Fibroblast of peridontal ligament (primary cell): ENCODE results near the gene MAGI2.
"Not testable (repeated sequence)": the region's sequence is repeated elsewhere in the genome, so short reads cannot be mapped to it uniquely, and the experiment has no call there.

ENCODE experiments used
- DNase-seq: peaks from one replicate; pipeline ENCODE4 v3.0.0-alpha.2; 2010; ENCODE audit errors: extremely low read depth

MAGI2 gene

DNA sequence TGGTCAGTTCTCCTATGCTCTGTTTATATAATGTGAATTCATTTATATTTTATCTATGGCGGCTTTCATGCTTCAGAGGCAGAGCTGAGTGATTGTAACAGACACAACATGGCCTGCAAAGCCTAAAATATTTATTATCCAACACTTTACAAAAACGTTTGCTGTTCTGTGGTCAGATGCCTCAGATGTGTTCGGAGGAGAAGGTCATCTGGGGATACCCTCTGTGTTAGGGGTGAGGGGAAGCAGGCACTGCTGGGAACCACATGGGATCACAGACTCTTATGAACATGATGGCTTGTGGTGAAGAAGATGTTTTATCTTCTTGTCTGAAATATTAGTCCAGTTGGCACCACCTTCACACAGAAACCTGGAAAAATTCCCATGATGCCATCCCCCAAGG is 1451.4 kb downstream of the MAGI2 start:
- no peak for DNase-seq

DNA sequence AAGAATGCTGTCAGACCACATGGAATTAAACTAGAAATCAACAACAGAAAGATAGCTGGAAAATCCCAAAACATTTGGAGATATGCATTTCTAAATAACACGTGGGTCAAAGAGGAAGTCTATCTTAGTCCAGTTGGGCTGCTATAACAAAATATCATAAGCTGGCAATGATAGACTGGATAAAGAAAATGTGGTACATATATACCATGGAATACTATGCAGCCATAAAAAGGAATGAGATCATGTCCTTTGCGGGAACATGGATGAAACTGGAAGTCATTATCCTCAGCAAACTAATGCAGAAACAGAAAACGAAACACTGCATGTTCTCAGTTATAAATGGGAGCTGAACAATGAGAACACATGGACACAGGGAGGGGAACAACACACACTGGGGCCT is 1454.3 kb downstream of the MAGI2 start:
- not testable (repeated sequence) for DNase-seq

DNA sequence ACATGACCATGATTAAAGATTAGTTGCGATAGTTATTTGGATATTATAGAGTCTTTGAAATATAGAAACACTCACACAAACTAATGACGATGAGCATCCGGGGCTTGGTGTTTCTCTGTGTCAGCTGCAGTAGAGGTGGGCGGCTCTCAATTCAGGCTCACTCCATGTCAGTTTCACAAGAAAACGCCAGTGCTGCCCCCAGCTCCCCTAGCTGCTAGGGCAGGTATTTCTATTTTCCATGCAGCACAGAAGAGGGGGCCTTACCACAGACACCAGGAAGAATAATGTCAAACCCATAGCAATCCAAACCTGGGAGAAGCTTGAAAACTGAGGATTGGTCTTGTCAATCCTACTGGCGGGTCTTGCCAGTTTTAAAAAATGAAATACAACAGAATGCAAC is 1457.8 kb downstream of the MAGI2 start:
- DNase-seq, result peak; percentile 6

- DNase-seq, result no peak
Measured at GRCh38 chr7:77993838-77994237, 1459.6 kb downstream of the MAGI2 start.

- DNase-seq, result no peak
Measured at GRCh38 chr7:77991656-77992055, 1461.8 kb downstream of the MAGI2 start.

DNA sequence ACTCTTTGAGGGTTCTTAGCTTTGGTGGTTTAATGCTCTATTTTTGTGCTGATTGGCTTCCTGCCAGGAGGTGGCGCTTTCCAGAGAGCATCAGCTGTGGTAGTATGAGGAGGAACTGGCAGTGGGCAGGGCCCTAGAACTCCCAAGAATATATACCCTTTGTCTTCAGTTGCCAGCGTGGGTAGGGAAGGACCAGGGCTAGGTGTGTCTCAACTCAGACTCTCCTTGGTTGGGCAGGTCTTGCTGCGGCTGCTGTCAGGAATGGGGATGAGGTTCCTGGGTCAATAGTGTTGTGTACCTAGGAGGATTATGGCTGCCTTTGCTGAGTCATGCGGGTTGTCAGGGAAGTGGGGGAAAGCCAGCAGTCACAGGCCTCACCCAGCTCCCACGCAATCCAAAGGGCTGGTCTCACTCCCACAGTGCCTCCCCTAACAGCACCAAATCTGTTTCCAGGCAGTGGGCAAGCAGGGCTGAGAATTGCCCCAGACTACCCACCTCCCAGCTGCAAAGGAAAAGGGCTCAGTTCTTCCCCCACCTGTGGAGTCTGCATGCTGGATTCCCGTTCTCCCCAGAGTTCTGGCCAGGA is 1463.4 kb downstream of the MAGI2 start:
- peak; percentile 5 for DNase-seq

- DNase-seq, result peak; percentile 54
Measured at GRCh38 chr7:77985974-77986339, 1467.5 kb downstream of the MAGI2 start.

DNA sequence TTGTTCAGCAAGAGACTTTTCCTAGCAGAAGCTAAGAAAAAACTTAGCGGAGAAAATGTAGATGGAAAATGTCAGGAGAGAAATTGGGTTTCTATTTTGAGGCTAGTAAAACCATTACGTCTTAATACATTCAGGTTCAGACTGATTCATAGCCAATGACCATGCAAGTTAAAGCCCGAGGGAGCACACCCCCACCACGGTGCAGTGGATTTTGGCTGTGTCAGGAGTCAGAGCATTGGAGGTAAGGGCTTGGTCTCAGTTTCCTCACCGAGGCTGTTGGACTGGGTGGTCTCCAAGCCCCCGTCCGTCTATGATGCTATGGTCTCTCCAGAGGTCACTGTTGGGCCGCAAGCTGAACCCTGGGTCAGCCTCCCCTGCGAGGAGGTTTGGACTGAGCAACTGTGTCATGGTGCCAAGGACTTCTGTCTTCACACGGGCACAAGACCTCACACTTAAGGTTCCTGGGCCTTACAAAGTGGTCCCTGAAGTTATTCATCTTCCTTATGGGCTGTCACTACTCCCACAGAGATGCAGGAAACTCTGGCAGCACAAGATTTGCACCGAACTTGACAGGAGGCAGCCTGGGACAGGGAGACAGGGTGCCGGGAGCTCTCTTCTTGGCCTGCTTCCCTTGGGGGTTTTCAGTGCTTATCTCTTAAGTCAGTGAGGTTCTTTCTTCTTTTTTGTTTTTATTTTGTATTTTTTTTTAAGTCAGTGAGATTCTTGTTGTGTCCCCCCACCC is 1468.1 kb downstream of the MAGI2 start:
- no peak for DNase-seq

GRCh38 chr7:77983973-77984372 is 1469.5 kb downstream of the MAGI2 start:
- no peak for DNase-seq

DNA sequence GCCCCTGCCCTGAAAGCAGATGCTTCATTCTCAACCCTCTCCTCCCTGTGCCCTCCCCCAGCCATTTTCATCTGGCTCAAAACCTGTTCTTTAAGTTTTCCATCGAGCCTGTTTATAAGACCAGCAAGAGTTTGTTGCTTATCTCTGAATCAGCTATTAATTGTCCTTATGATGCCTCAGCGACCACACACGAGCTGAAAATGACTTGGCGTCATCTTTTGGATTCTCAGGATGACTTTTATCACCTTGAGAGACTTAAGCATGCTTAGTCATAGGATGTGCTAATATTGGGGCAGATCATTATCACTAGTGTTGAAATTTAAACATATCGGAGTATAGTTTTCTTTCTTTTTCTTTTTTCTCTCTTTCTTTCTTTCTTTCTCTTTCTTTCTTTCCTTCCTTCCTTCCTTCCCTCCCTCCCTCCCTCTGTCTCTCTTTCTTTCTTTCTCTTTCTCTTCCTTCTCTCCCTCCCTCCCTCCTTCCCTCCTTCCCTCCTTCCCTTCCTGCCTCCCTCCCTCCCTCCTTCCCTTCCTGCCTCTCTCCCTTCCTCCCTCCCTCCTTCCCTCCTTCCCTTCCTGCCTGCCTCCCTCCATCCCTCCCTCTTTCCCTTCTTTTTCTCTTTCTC is 1470.4 kb downstream of the MAGI2 start:
- no peak for DNase-seq

GRCh38 chr7:77980087-77980713 is 1473.3 kb downstream of the MAGI2 start:
- peak; percentile 18 for DNase-seq

- DNase-seq, result no peak
Measured at GRCh38 chr7:77979219-77979618, 1474.2 kb downstream of the MAGI2 start.

- no peak for DNase-seq
Measured at GRCh38 chr7:77975672-77976480, 1477.6 kb downstream of the MAGI2 start.

DNA sequence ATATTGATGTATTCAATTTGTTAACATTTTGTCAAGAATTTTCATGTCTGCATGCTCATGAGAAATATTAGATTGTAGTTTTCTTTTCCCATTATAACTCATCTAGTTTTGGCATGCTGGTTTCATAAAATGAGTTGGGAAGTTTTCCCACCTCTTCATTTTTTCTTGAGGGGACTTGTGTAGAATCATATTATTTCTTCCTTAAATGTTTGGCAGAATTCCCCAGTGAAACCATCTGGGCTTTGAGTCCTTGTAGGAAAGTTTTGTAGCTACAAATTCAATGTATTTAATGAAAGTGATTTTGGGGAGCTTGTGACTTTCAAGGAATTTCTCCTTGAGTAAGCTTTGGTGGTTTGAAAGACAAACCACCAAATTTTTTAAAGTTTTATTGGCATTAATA is 1481.7 kb downstream of the MAGI2 start:
- no peak for DNase-seq

- DNase-seq, result no peak
Measured at GRCh38 chr7:77967429-77967828, 1486.0 kb downstream of the MAGI2 start.
